ENCODE results near the gene KCTD4. TPM values are rescaled to one million over a fixed set of nuclear protein-coding genes. Genes with fewer than 3 reads are reported as not detected.
"Not testable (repeated sequence)": the region's sequence is repeated elsewhere in the genome, so short reads cannot be mapped to it uniquely, and the experiment has no call there.

KCTD4 gene
- total RNA-seq, 1 donor from 2014 or later: not detected

DNA sequence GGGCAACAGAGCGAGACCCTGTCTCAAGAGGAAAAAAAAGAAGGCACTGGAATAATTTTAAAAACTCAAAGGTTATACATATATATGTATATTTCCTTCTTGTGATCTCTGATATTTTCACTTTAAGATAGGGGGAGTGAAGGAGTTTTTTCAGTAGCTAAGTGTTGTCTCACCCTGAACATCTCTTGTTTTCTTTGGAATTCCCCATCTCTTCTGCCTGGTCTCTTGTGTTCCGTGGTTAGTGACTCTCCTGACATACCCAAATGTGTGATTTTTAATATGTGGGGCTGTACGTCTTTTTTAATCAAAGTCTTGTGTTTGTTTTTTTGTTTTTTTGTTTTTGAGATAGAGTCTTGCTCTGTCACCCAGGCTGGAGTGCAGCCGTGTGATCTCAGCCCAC, 15.3 kb upstream of the KCTD4 start:
- DNase-seq (ENCODE audit: low read depth in 2 of 2): no peak

DNA sequence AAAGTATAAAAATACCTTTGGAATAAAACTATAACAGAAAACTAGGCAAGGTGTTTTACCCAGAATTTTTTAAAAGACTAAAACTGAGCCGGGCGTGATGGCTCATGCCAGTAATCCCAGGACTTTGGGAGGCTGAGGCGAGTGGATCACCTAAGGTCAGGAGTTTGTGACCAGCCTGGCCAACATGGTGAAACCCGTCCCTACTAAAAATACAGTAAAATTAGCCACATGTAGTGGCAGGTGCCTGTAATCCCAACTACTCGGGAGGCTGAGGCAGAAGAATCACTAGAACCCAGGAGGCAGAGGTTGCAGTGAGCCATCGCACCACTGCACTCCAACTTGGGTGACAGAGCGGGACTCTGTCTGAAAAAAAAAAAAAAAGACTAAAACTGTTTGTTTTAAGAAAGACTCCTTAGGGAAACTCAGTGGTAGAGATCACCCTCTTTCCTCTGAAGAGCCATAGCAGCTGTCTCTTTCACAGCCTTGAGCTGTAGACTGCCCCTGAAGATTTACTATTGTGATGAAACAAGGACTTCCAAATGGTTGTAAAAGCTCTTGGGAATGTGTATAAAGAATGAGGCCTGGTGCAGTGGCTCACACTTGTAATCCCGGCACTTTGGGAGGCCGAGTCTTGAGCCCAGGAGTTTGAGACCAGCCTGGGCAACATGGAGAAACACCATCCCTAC, 14.7 kb upstream of the KCTD4 start:
- DNase-seq (ENCODE audit: low read depth in 2 of 2): no peak

DNA sequence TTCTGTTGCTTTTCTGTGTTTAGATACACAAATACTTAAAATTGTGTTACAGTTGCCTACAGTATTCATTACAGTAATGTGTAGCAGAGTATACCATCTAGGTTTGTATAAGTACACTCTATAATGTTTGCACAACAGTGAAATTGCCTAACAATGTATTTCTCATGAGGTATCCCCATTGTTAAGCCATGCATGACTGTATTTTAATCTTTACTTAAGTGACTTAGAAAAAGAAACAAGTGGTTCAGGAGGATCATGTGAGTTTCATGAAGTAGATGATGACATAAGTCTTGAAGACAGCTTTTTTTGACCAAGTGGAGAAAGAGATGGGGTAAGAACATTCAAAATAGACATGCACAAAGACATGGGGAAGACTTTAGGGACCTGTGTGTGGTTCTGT, 8.4 kb upstream of the KCTD4 start:
- DNase-seq (ENCODE audit: low read depth in 2 of 2): no peak

DNA sequence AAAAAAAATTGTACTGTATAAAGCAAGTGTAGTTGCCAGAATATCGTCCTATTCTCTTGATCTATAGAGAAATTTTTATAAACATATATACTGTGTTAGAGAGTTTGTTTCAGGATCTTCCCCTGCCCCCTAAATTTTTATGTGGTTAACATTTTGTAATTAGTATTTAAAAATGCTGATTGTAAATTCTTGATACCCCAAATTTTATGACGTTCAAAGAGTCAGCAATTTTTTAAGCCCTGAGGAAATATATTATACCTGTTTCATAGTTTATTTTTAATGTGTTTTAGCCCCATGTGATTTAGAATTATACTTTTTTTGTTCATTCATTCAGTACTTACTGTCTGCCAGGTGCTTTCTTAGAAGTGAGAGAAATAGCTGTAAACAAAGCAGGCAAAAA, 7.3 kb upstream of the KCTD4 start:
- DNase-seq (ENCODE audit: low read depth in 2 of 2): no peak

DNA sequence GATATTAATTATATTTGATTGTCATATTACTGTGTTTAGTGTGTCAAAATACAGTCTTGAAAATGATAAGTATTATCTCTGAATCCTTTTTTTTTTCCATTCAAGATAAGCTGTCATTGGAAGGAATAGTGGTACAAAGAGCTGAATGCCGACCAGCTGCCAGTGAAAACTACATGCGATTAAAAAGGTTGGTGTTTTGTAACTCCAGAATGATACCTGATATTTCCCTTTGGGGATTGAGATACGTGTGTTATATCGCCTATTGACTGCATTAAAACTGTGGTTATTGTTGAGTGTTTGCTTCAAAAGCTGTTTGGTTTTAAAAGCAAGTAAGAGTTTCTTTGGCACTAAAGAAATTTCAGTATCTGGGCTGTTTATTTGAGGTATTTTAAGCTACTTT, 6.5 kb upstream of the KCTD4 start:
- DNase-seq (ENCODE audit: low read depth in 2 of 2): no peak

DNA sequence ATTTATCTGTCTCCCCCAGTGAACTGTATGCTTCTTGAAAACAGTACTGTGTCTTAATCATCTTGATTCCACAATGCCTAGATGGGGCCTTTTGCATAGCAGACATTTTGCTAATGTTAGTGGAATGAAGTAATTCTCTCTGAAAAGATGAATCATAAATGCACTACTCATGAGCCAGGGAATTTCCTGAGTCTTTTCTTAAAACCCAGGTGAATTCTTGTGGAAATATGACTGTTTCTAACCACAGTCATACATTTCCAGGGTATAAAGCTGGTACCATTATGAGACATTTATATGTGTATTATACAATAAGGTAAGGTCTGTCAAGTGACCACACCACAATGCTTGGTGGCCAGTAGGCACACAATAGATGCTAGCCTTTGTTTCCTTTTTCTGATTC, 5.5 kb upstream of the KCTD4 start:
- DNase-seq (ENCODE audit: low read depth in 2 of 2): peak in 1 of 2 donors; percentile 85

DNA sequence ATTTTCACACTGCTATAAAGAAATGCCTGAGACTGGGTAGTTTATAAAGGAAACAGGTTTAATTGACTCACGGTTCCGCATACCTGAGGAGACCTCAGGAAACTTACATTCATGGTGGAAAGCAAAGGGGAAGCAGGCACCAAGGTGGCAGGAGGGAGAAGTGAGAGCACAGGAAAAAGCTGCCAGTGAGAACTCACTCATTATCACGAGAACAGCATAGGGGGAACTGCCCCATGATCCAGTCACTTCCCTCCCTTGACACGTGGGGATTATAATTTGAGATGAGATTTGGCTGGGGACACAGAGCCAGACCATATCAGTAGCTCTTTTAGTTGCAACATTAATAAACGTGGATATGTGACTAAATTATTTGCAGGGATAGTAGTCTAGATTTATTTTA, 4.3 kb upstream of the KCTD4 start:
- DNase-seq (ENCODE audit: low read depth in 2 of 2): peak in 1 of 2 donors; percentile 34

DNA sequence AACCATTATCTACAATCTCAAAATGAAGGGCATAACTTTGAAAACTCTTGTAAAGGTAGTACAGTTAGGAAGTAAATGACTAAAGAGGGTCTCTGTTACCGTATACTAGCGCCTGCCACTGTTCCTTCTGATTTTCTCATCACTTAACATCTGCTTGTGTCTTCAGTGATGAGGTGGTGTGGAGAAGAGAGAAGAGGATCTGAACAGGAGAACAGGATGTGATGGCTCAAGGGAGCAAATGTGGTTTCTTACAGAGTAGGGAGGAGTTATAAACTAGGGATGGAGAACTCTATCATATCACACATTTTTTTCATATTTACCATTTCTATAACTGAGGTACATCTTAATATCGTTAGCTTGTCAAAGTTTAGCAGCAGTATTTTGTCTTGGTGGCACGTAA, 1.1 kb downstream of the KCTD4 start:
- no peak for DNase-seq (ENCODE audit: low read depth in 2 of 2)

DNA sequence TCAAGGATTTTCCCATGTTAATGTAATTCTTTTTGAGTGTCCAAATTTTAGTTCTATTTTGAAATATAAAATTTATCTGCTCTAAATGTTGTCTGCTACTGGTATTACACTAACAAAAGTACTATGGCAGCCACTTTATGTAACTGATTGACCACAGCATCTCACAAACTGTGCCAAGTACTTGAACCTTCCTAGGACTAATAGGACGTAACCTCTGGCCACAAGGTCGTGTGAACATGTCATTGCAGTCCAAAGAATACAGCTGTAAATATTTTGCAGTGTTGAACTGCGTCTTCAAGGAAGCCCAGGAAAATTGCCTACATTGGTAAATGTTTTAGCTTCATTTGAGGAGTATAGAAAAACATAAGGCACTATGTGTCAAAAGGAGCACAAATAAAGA, 1.9 kb downstream of the KCTD4 start:
- no peak for DNase-seq (ENCODE audit: low read depth in 2 of 2)

DNA sequence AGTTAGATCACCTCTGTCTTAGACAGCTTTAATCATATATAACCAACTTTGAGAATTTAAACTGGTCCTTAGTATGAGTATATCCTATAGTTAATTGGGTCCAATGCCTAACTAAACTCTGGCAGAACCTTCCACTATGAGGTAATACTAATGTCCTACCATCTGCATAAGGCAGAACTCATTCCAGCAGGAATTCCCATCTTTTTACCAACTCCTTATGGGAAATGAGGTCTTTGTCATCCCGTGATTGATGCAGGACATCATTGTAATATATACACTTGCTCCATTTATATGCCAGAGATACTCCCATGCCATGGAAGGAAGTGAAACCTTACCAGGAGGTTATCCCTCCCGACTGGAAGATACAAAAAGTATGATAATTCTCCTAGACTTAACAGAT, 2.8 kb downstream of the KCTD4 start:
- DNase-seq (ENCODE audit: low read depth in 2 of 2): no peak

DNA sequence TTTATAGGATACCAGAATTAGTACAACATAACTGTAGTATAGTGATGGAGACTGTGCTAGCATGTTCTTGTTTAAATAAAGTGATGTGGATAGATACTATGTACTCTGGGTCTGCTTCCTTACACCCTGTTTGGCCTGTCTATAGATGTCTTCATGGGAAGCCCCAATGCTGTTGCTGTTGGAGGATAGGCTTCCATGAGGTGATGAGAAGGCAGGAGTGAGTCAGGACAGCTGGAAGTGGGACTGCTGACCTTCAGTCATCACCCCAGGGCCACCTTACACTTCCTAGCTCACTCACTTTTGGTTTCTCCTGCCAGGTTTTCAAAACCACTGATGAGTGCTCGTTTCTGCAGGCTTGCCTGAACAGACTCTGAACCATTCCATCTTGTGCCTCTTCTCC, 4.2 kb downstream of the KCTD4 start:
- DNase-seq (ENCODE audit: low read depth in 2 of 2): peak in 1 of 2 donors; percentile 64

DNA sequence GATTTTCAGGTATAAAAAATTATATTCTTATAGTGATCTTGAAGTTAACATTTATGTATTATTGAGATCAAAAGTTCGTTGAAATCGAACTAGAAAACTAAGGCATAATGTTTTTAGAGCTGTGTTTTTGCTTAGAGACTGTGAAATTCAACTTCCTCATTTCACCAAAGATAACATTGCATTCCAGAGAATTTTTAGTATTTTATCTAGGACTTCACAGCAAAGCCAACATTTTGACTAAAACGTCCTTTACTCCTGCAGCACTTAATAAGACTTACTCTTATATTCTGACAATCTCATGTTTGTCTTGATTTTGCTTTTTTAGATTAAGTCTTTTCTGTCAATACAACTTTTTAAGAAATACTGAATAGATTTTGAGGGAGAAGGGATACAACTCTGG, 4.7 kb downstream of the KCTD4 start:
- no peak for DNase-seq (ENCODE audit: low read depth in 2 of 2)

DNA sequence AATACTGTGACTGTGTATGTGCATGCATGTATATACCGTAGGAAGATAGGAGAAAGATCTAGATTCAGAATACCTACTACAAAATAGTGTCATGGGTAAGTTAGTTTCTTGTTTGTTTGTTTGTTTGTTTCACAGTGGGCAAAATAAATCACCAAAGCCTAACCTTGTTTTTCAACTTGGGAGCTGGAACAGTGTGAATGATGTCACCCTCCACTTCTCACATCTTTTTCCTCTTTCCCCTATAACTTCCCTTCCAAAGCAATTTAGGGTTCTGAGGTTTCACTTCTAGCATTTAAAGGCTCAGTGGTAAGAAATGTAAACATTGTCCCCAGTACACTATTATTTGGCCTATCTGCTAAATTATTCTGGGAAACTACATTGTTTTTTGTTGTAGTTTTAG, 5.4 kb downstream of the KCTD4 start:
- DNase-seq (ENCODE audit: low read depth in 2 of 2): peak in 1 of 2 donors; percentile 66

DNA sequence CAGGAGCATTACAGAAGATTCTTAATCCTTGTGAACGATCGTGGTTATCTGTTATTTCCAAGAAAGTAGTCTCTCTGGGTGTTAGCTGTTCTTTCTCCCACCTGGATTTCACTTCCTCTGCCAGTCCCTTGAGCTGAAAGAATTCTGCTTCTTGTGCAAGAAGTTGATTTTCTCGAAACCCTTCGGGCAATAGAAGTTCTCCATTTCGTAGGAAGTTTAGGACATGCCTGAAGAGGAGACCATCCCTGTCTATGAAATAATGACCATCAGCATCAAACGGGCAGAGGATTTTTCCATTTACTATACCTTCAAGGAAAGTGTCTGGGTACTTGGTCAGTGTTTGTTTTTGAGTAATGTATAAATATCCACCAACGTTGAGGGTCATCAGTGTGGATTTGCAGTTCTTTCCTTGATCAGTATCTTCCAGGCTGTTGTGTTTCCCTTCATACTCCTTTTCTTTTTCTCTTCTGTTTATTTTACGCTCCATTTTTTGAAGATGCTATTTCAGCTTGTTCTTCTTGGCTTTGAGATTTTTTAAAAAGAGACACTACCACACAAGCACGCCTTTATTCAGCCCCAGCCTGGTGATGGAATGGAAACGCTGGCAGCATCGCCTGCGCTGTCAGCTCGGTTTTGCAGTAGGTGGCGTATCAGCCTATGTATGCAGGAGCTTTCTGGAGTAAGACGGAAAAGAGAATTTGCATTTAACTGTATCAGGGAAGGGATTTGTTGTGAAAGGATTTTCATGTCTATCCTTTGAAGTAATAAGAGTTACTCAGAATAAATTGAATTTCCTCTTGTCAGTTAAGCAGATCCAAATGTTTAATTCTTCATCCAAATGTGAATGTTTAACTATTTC, 6.5 kb downstream of the KCTD4 start:
- DNase-seq (ENCODE audit: low read depth in 2 of 2): peak; percentile 55 to 65

DNA sequence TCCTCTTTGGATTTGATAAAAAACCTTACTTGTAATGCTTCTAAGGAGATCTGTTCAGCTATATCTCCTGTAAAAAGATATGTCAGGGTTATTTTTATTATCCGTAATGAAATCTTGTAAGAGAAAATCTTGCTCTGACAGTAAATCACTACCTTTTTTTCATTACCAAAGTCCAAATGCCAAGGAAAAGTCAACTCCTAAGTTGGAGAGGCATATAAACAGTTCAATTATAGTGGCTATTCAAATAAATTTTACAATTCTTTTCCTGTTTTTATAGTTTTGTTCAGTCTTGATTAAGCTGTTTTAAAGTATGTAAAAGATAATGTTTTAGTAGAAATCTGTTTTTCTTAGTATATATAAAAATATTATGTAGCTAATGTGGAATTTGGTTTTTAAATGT, 9.0 kb downstream of the KCTD4 start:
- no peak for DNase-seq (ENCODE audit: low read depth in 2 of 2)

DNA sequence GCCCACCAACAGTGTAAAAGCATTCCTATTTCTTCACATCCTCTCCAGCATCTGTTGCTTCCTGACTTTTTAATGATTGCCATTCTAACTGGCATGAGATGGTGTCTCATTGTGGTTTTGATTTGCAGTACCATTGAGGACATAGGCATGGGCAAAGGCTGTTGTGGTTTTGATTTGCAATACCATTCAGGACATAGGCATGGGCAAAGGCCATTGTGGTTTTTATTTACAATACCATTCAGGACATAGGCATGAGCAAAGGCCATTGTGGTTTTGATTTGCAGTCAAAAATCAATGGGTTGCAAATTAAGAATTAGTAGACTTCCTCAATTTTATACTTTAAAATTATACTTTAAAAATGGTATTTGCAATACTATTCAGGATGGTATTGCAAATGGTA, 11.3 kb downstream of the KCTD4 start:
- DNase-seq (ENCODE audit: low read depth in 2 of 2): not testable (repeated sequence)

DNA sequence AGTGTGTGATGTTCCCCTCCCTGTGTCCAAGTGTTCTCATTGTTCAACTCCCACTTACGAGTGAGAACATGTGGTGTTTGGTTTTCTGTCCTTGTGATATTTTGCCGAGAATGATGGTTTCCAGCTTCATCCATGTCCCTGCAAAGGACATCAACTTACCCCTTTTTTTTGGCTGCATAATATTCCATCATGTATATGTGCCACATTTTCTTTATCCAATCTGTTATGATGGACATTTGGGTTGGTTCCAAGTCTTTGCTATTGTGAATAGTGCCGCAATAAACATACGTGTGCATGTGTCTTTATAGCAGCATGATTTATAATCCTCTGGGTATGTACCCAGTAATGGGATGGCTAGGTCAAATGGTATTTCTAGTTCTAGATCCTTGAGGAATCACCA, 11.8 kb downstream of the KCTD4 start:
- not testable (repeated sequence) for DNase-seq (ENCODE audit: low read depth in 2 of 2)

DNA sequence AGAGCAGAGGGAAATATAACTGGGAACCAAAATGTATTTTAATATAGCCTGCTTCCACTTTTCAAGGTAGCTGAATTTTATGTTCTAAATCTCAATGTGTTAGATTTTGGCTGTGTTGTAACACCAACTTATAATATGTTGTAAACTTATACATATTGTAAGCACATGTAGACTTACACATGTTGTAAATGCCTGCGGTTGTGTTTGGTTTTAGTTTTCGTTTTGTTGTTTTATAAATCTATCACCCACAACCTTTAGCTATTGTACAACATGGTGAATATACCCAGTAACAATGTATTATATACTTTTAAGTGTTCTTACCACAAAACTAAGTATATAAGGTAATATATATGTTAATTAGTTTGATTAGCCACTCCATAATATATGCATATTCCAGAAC, 15.6 kb downstream of the KCTD4 start:
- no peak for DNase-seq (ENCODE audit: low read depth in 2 of 2)

DNA sequence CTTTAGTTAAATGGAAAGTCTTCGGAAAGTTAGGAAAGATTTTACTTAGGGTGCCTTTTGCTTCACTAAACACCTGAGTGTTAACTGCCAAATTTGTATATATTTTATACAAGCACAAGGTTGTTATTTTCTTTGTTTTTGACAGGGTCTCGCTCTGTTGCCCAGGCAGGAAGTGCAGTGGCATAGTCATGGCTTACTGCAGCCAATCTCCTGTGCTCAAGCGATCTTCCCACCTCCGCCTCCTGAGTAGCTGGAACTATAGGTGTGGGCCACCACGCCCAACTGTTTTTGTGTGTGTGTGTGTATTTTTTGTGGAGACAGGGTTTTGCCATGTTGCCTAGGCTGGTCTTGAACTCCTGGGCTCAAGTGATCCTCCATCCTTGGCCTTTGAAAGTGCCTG, 16.2 kb downstream of the KCTD4 start:
- DNase-seq (ENCODE audit: low read depth in 2 of 2): no peak

DNA sequence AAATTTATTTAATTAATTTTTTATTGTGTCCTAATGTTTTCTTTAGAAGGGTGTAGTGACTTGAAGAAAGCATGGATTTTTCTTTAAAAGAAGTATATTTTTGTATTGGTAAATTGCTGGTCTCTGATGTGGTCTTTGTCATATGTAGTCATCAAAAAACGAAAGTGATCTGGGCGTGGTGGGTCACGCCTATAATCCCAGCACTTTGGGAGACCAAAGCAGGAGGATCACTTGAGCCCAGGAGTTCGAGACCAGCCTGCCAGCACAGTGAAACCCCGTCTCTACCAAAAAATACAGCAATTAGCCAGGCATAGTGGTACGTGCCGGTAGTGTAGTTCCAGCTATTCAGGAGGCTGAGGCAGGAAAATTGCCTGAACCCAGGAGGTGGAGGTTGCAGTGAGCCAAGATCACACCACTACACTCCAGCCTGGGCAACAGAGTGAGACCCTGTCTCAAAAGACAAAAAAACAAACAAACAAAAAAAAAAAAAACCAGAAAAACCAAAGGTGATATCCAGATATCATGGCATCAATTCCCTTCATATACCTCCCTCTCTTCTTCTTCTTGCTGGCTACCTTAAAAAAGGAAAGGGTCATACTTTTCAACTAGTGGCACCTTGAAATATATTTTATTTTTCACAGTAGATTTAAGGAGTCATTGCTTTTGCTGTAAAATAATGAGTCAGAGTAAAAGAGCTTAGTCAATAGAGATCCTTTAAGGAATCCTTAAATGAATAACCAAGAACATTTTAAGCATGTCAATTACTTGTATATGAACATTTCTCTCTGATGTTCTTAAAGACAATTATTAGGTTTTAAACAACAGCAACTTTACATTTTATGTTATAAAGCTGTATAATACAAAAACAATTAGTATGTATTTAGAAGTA, 19.9 kb downstream of the KCTD4 start:
- DNase-seq (ENCODE audit: low read depth in 2 of 2): no peak

DNA sequence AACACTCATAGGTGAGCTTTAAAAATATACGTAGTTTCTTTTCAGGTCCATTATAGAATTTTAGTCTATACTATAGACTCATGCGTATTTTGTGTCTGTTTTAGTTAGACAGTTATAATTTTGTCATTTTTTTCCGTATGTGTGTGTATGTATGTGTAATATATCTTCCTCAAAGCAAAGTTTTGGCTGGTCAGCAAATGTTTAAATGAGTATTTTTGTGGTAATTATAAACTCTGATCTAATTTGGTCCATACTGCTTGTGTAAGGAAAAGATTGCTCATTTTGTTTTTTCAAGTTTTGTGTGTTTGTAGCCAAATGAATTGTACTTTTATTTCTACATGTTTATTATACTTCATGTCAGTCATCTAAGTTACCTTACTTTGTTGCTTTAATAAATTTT, 20.5 kb downstream of the KCTD4 start:
- no peak for DNase-seq (ENCODE audit: low read depth in 2 of 2)

DNA sequence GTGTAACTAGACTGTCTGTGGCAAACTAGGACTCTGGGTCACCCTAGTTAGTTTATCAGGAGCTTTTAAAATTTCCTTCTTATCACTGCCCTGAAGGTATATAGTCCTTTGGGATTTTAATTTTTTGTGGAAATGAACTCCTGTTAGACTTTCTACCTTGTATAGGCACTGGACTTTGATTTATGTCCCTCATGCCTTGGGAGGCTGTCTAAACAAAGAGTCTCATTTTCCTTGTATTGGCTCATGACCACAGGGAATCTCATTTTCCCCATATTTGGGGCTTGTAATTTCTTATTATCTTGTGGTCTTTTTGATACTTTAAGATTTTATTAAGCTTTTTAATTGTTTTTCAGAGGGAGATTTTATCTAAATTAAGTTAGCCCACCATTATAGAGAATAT, 21.4 kb downstream of the KCTD4 start:
- DNase-seq (ENCODE audit: low read depth in 2 of 2): no peak
